NCI-H2171 treated with DMSO at 0.1 percent for 48 hours (cell line): ENCODE data around the gene HBP1.
"Not testable (repeated sequence)": the region's sequence is repeated elsewhere in the genome, so short reads cannot be mapped to it uniquely, and the experiment has no call there.

Source experiments
- DNase-seq: peaks from one replicate; lab custom pipeline; 2025; lab: John Stamatoyannopoulos, UW

HBP1 gene

DNA sequence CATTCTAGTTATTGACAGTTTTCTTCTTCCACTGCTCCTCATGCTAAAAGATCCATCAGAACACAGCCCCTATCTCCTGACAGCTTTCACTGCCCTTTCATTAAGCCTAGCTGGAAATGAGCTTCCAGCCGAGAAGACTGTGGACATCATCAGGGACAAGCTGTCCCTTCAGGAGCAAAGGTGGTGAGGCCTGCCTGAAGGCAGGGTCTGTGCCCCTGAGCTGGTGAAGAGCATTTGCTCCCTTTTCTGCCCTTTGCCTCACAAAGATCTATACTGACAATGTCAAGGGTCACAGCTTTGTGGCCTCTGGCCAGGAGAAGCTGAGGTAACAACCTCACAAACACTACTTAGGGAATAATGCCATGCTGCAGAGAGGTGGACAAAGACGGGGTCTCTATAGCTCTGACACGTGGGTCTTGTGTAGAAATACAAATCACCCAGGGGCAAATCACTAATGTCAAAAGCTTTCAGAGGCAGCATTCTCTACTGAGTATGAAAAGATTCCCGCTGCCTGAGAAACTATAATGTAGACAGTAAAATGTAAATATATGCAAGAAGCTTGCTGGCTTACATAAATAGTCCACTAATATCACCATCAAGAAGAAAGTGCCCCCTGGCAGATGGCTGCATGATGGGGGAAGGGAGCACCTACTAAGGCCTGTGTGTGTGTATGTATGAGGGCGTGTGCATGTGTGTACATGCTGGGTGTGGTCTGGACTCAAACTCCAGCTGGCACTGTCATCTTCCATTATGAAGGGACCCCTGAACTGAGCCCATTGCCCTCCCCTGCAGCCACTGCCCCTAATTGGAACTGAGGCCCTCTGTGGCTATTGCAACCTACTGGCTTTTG, 55.8 kb downstream of the HBP1 start:
- no peak for DNase-seq

DNA sequence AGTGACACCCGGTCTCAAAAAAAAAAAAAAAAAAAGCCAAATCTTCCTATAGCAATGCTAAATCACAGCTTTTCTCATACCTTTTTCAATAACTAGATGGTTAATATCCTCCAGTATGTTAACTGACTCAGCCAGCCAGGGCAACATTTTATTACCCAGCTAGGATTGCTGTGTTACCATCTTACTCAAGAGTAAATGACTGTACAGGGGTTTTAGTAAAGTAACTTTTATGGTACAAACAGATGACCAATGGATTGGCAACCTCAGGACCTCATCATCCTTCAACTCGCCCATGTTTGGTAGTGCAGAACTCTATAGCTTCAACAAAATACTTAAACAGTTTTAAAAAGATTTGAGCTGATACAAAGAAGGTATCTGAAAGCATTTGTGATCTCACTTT, 59.5 kb downstream of the HBP1 start:
- DNase-seq: no peak

DNA sequence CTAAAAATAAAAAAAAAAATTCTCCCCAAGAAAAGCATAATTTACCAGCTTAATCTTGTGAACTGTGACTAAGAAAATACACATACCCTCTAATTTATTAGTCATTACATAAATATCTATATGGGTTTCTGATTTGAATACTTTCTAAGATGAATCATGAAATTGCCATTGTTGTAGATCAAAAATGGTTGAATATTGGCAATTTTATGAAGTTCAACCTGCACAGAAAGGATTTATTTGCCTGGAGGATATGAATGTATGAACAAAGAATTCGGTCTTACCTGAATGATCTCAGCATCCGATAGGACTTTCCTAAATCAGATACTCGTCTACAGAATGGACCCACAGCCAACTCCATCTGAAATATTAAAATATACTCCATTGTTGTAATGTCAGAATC, 61.5 kb downstream of the HBP1 start:
- no peak for DNase-seq

DNA sequence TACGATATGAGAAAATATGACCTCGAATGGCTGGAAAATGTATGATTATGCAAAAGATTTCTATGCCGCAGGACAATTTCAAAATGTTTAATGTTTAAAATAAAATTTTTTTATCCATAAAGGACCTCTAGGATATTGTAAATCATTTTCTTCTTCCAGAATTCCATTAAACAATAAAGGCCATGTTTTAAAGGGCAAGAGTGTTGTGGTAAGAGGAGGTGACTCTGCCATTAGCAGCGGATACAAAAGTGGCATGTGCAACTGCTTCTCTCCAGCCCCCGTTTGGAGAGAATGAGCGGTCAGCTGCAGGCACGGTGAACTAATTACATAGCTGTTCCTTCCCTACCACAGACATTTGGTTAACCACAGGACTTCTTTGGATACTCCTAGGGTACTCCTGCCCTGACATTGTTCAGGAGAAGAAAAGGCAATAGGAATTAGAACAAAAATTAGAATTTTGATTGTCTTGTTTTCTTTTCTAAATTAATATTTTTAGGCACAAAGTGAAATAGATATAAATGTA, 63.8 kb downstream of the HBP1 start:
- DNase-seq: no peak

DNA sequence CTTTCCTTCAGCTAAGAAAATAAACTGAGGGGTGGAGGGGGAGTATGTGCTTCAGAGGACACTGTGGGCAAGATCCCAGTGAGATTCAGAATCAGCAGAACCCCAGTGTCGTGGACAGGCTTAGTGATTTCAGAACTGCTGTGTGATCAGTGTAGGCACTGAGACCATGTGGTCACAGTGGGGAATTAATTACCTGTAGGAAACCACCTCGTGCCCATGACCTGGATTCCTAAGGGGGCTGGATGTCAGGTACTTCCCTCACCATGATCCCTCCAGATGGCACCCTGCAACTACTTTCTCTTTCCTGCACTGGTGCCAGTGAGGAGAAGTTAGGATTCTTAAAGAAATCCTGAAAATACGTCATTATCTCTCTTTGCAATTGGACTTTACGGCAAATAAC, 64.4 kb downstream of the HBP1 start:
- no peak for DNase-seq

DNA sequence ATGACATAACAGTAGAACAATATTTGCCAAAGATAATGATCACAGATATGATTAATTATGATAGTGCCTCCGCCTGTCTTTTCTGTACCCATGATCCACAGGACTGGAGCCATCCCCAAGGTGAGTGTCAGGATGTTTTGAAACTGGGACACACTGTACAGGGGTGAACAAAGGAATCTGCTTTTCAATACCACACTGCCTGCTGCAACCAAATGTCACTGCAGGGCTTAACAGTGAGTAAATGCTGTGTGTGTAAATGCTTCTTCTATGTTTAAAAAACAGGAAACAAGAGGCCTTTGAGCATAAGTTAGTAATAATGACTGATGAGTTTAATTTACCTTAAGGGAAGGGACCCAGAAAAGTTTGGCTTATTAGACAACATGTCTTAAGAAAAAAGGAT, 65.2 kb downstream of the HBP1 start:
- no peak for DNase-seq

DNA sequence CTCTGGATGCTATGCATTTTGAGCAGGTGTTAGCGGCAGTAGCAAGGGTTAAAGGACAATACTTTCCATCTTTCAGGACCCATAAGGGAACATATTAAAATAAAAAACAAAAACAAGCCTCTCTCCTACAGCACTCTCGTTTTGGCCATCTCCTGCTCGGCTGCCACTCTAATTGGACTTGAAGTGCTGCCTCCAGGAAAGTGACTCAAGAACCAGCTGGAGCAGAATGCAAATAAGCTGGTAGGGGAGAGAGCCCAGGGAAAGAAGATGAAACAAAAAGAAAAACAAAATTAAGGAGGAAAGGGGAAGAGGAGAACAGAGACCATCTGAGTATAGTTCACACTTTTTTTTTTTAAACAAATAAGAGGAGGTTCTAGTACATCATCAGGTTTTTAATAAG, 65.6 kb downstream of the HBP1 start:
- no peak for DNase-seq

DNA sequence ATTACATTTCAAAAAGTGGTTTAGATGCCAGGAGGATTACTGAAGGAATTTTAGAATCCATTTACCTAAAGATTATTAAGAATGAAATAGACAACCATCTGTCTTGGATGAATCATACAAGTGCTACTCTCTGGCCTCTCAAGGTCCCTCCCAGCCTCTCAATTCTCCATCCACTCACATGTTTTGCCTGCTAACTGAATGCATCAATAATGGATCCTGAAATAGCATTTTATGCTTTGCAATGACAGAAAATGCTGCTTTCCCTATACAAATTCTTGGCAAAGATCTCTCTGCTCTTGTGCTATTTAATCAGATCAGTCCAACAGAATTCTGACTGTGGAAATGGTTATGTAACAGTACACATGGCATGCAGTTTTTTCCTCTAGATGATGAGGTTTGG, 68.1 kb downstream of the HBP1 start:
- no peak for DNase-seq

DNA sequence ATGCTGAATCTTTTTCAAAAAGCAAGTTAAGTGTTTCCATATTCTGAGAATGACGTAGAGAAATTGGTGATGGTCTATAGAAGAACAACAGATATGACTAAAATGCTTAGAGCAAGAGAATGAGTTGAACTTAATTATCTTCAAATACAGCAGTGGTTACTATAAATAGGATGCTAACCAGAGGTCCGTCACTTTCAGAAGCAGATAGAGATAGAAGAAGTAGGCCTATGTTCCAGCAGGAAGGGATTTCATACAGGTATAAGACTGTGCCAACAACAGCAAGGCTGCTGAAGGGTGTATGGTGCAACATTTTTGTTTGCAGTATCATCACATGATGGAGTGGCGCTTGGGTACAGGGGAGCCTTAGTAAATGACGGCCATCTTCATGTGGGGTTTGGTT, 68.6 kb downstream of the HBP1 start:
- DNase-seq: no peak

DNA sequence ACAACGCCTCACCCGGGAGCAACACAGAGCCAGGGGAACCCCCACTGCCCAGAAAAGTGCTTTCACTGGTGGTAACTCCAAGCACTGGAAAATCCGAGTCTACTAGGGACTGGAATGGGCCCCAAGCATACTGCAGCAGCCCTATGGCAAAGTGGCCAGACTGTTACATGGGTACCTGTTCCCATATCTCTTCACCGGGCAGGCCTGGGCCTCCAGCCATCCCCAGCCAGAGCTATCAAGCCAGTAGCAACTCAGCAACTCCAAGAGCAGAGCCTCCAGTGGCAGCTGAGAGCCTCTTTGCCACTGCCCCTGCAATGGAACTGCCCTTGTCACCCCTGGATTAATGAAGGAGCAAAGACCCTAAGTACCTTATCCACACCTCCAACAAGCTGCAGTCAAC, 73.5 kb downstream of the HBP1 start:
- DNase-seq: no peak

DNA sequence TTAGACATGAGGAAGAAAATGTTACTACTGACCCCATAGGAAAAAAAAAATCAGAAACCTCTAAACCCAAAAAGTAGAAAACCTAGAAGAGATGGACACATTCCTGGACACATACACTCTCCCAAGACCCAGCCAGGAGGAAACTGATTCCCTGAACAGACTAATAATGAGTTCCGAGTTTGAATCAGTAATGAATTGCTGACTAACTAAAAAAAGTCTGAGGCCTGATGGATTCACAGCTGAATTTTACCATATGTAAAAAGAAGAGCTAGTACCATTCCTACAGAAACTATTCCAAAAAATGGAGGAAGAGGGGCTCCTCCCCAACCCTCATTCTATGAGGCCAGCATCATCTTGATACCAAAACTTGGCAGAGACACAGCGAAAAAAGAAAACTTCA, 75.8 kb downstream of the HBP1 start:
- DNase-seq: no peak

DNA sequence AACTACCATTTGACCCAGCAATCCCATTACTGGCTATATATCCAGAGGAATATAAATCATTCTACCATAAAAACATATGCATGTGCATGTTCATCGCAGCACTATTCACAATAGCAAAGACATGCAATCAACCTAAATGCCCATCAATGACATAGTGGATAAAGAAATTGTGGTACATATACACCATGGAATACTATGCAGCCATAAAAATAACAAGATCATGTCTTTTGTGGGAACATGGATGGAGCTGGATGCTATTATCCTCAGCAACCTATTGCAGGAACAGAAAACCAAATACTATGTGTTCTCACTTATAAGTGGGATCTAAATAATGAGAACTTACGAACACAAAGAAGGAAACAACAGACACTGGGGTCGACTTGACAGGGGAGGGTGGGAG, 78.0 kb downstream of the HBP1 start:
- not testable (repeated sequence) for DNase-seq

DNA sequence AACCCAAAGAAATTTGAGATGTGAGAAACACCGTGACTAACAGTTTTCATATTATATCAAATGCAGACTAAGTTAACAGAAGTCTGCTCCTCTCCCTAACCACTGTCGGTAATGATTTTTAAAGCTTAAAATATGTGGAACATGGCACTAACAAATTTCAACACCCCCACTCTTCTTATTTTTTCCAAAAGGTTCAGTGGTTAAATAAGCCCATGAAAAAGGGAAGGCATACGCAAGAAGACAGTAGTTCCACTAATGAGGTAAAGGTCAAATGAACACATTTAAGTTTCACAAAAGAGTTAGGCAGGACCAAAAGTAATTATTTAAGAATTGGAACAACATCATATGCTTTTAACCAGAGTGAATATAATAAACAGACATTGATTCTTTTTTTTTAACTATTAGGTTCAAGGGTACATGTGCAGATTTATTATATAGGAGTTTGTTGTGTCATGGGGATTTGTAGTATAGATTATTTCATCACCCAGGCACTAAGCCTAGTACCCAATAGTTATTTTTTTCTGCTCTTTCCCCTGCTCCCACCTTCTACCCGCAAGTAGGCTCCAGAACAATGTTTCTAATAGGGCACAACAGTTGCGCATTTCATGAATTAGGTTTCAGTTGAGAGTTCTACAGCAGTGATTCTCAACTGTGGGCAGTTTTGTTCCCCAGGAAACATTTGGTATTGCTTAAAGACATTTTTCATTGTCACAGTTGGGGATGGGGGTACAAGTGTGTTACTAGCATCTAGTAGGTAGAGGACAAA, 79.9 kb downstream of the HBP1 start:
- DNase-seq: no peak

DNA sequence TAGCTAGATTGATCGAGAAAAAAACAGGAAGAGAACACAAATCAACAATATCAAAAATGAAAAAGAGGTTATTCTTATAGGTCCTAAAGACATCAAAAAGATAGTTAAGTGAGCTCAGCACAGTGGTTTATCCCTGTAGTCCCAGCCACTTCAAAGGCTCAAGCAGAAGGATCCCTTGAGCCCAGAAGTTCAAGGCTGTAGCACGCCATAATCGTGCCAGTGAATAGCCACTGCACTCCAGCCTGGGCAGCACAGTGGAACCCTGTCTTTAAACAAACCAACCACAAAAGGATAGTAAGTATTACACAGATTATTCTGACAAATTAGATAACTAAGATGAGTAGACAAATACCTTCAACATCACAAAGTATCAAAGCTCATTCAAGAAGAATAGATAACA, 83.2 kb downstream of the HBP1 start:
- DNase-seq: no peak
